ENCODE results near the gene PPDPF. TPM values are rescaled to one million over a fixed set of nuclear protein-coding genes. Genes with fewer than 3 reads are reported as not detected.

PPDPF gene
- total and polyA plus RNA-seq, 4 donors = 36.9 to 545 (median 474) TPM

DNA sequence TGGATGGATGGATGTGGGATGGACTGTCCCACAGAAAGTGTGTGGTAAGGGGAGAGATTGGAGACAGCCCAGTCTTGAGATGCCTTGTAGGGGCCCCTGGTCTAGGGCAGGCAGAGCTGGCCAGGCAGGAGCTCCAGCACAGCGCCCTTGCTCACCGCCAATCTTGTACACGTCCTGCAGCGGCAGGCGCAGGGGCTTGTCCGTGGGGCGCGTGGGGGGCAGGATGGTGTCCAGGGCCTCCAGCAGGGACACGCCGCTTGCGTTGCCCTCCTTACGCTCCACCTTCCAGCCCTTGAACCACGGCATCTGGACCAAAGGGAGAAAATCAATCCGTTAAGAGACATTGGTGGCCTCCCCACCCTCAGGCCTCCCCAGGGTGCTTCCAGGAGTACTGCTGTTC is 27.6 kb upstream of the PPDPF start:
- DNase-seq (no peak), ATAC-seq (ENCODE audit: insufficient read depth, low FRiP score) (no peak)
- H3K27ac ChIP-seq (ENCODE audit: low read depth in 1 of 2, low read length in 1 of 2) = no peak overlapping the region
- no peak overlapping the region for H3K9ac ChIP-seq (ENCODE audit: insufficient read depth in 1 of 2, low read length in 2 of 2)
- no peaks in the 10 kb centered on the region for H3K36me3 ChIP-seq (ENCODE audit: control insufficient read depth in 4 of 4, insufficient read depth in 4 of 4, low read length in 4 of 4)
- H3K9me3 ChIP-seq (ENCODE audit: control insufficient read depth in 4 of 4, insufficient read depth in 3 of 4, low read length in 3 of 4) = peaks cover 0 to 5% (median 0%) of the 10 kb centered on the region in 4 donors
- TF ChIP-seq, protein P1, sequence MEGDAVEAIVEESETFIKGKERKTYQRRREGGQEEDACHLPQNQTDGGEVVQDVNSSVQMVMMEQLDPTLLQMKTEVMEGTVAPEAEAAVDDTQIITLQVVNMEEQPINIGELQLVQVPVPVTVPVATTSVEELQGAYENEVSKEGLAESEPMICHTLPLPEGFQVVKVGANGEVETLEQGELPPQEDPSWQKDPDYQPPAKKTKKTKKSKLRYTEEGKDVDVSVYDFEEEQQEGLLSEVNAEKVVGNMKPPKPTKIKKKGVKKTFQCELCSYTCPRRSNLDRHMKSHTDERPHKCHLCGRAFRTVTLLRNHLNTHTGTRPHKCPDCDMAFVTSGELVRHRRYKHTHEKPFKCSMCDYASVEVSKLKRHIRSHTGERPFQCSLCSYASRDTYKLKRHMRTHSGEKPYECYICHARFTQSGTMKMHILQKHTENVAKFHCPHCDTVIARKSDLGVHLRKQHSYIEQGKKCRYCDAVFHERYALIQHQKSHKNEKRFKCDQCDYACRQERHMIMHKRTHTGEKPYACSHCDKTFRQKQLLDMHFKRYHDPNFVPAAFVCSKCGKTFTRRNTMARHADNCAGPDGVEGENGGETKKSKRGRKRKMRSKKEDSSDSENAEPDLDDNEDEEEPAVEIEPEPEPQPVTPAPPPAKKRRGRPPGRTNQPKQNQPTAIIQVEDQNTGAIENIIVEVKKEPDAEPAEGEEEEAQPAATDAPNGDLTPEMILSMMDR (IDR thresholded peaks at IDR 0.05; ENCODE audit: control extremely low read depth, extremely low read depth) = no peak
- H3K27me3 ChIP-seq (ENCODE audit: control insufficient read depth in 3 of 3, insufficient read depth in 3 of 3, low read length in 2 of 3) = peaks cover 12 to 31% (median 20%) of the 10 kb centered on the region in 3 donors
- H3K4me3 ChIP-seq = no peak overlapping the region
- 92 to 96% methylated on average over 14 of the region's 14 CpGs for WGBS, 2 donors
- peaks cover 0 to 5% (median 0%) of the 10 kb centered on the region in 5 donors for H3K4me1 ChIP-seq (ENCODE audit: control insufficient read depth in 5 of 5, insufficient read depth in 5 of 5, low read length in 5 of 5)

DNA sequence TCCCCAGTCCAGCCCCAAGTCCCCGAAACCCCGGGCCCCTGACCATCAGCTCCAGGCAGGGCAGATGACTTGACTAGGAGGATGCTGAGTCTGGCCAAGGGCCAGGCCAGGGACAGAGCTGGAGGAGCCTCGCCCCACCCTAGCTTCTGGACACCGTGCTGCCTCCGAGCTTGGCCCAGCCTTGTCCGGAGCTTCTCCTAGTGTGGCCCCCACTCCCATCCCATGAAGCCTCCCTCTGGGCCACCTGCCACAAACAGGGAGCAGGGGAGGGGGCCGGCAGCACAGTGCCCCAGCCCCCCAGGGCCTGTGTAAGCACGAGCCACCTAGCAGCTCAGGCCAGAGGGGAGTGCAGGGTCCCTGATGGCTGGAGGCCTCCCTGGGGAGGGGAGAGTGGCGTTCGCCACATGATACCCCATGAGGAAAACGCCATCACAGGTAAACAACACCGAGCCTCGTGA is 27.0 kb upstream of the PPDPF start:
- H3K27me3 ChIP-seq (ENCODE audit: control insufficient read depth in 3 of 3, insufficient read depth in 3 of 3, low read length in 2 of 3) = peaks cover 10 to 37% (median 20%) of the 10 kb centered on the region in 3 donors

DNA sequence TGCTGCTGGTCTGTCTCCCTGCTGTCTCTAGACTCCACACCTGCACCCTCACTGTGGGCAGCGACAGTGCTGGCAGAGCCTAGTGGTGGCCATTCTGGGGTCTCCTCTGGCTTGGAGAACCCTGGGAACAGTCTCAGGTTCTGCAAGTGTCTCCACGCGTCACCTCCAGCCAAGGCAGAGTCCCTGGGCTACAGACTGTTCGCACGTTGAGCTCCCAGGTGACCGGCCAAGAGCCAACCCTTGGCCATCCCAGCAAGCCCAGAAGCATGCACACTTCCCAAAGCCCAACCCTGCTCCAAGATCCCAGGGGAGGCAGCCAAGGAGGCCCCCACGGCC is 26.5 kb upstream of the PPDPF start:
- no peaks in the 10 kb centered on the region for H3K36me3 ChIP-seq (ENCODE audit: control insufficient read depth in 4 of 4, insufficient read depth in 4 of 4, low read length in 4 of 4)
- WGBS, 2 donors = 82 to 93% methylated on average over 7 of the region's 7 CpGs
- no peak overlapping the region for H3K9ac ChIP-seq (ENCODE audit: insufficient read depth in 1 of 2, low read length in 2 of 2)
- ATAC-seq (ENCODE audit: insufficient read depth, low FRiP score) = no peak
- no peak overlapping the region for H3K4me3 ChIP-seq
- no peaks in the 10 kb centered on the region for H3K9me3 ChIP-seq (ENCODE audit: control insufficient read depth in 4 of 4, insufficient read depth in 3 of 4, low read length in 3 of 4)
- peaks cover 0 to 5% (median 0%) of the 10 kb centered on the region in 5 donors for H3K4me1 ChIP-seq (ENCODE audit: control insufficient read depth in 5 of 5, insufficient read depth in 5 of 5, low read length in 5 of 5)
- H3K27ac ChIP-seq (ENCODE audit: low read depth in 1 of 2, low read length in 1 of 2) = no peak overlapping the region
- peaks cover 7 to 37% (median 17%) of the 10 kb centered on the region in 3 donors for H3K27me3 ChIP-seq (ENCODE audit: control insufficient read depth in 3 of 3, insufficient read depth in 3 of 3, low read length in 2 of 3)
- TF ChIP-seq, protein P1 (IDR thresholded peaks at IDR 0.05; ENCODE audit: control extremely low read depth, extremely low read depth) = no peak
- DNase-seq = no peak

More for the DNA sequence above, 27.0 kb upstream of the PPDPF start:
- 62 to 71% methylated on average over 13 of the region's 13 CpGs for WGBS, 2 donors
- H3K36me3 ChIP-seq (ENCODE audit: control insufficient read depth in 4 of 4, insufficient read depth in 4 of 4, low read length in 4 of 4) = no peaks in the 10 kb centered on the region
- no peak overlapping the region for H3K27ac ChIP-seq (ENCODE audit: low read depth in 1 of 2, low read length in 1 of 2)
- no peak overlapping the region for H3K4me3 ChIP-seq
- no peak overlapping the region for H3K9ac ChIP-seq (ENCODE audit: insufficient read depth in 1 of 2, low read length in 2 of 2)
- ATAC-seq (ENCODE audit: insufficient read depth, low FRiP score) (no peak), DNase-seq (no peak)
- TF ChIP-seq, protein P1 (IDR thresholded peaks at IDR 0.05; ENCODE audit: control extremely low read depth, extremely low read depth) = no peak
- H3K4me1 ChIP-seq (ENCODE audit: control insufficient read depth in 5 of 5, insufficient read depth in 5 of 5, low read length in 5 of 5) = peaks cover 0 to 5% (median 0%) of the 10 kb centered on the region in 5 donors
- H3K9me3 ChIP-seq (ENCODE audit: control insufficient read depth in 4 of 4, insufficient read depth in 3 of 4, low read length in 3 of 4) = peaks cover 0 to 3% (median 0%) of the 10 kb centered on the region in 4 donors

Measured in lung (tissue), 12 donors.